ENCODE results near the gene JARID2. TPM values are rescaled to one million over a fixed set of nuclear protein-coding genes. Genes with fewer than 3 reads are reported as not detected.

Gene JARID2
- total RNA-seq, 1 experiment from 2014 or later: 6.0 TPM

DNA sequence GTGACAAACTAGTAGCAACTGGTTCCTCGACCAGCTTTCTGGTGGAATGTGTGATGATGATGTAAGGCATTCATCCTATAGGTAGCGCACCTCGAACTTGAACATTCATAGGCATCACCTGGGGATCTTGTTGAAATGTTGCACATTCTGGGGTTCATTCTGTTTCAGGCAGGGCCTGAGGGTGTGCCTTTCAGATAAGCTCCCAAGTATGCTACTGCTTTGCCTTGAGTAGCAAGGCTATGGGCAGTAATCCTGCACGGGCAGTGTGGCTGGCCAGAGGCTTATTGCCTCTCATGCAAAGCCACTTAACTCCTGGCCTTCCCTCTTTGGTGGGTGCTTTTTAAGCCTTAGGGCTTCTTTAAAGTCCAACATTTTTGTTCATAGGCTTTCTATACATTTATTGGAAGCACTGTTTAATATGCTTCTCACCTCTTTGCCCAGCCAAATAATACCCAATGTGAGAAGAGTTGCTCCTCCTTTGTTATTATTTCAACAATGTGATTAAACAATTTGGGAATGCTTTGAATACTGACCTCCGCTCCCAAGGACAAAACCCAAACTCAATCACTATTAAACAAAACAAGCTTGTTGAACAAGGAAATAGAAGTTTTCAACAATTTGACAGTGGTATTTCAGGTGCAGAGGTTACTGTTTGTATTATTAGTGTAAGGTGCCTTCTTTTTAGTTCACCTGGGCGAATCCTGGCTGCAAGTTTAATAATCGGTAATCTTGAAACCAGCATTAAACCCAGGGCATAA is 57.5 kb downstream of the JARID2 start:
- POLR2A ChIA-PET: no interaction called here
- in situ Hi-C loops (cut with HindIII; ENCODE audit: low pct_unique_long_range_greater_than_20kb, low sequenced_read_pairs) (no loop called here), intact Hi-C loops (cut with micrococcal nuclease; ENCODE audit: unreplicated experiment) (no loop called here)
- no peak for ATAC-seq
- TF ChIP-seq, protein P1, sequence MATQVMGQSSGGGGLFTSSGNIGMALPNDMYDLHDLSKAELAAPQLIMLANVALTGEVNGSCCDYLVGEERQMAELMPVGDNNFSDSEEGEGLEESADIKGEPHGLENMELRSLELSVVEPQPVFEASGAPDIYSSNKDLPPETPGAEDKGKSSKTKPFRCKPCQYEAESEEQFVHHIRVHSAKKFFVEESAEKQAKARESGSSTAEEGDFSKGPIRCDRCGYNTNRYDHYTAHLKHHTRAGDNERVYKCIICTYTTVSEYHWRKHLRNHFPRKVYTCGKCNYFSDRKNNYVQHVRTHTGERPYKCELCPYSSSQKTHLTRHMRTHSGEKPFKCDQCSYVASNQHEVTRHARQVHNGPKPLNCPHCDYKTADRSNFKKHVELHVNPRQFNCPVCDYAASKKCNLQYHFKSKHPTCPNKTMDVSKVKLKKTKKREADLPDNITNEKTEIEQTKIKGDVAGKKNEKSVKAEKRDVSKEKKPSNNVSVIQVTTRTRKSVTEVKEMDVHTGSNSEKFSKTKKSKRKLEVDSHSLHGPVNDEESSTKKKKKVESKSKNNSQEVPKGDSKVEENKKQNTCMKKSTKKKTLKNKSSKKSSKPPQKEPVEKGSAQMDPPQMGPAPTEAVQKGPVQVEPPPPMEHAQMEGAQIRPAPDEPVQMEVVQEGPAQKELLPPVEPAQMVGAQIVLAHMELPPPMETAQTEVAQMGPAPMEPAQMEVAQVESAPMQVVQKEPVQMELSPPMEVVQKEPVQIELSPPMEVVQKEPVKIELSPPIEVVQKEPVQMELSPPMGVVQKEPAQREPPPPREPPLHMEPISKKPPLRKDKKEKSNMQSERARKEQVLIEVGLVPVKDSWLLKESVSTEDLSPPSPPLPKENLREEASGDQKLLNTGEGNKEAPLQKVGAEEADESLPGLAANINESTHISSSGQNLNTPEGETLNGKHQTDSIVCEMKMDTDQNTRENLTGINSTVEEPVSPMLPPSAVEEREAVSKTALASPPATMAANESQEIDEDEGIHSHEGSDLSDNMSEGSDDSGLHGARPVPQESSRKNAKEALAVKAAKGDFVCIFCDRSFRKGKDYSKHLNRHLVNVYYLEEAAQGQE (IDR thresholded peaks at IDR 0.05; ENCODE audit: insufficient read depth in 1 of 2, low read depth in 2 of 2, low read length in 1 of 2): no peak
- no peak for TF ChIP-seq POLR2AphosphoS5 (IDR thresholded peaks at IDR 0.05; ENCODE audit: low read depth, low read length)
- TF ChIP-seq TCF7L2 (IDR thresholded peaks at IDR 0.05; ENCODE audit: low read depth, low read length): no peak
- H3K36me3 ChIP-seq (ENCODE audit: control insufficient read depth, insufficient read depth, low read length): no peaks in the 10 kb centered on the region
- no peaks in the 10 kb centered on the region for H3K4me1 ChIP-seq (ENCODE audit: control insufficient read depth, insufficient read depth, low read length)
- BruUV-seq (replicated peaks): no TSS peak
- no peak for DNase-seq (ENCODE audit: low read depth, low spot score)
- no peak overlapping the region for H3K27ac ChIP-seq (ENCODE audit: low read length)
- CTCF ChIA-PET: no interaction called here
- no peaks in the 10 kb centered on the region for H3K9me3 ChIP-seq (ENCODE audit: control insufficient read depth, insufficient read depth, low read depth, low read length)
- H3K27me3 ChIP-seq (ENCODE audit: control insufficient read depth, insufficient read depth, low read length): no peaks in the 10 kb centered on the region
- H3K4me3 ChIP-seq (ENCODE audit: low read depth in 2 of 2, low read length in 2 of 2): no peak overlapping the region

GRCh38 chr6:15303920-15304291 is 58.0 kb downstream of the JARID2 start:
- ChIA-PET CTCF (no interaction called here), POLR2A (no interaction called here)
- Histone ChIP-seq H3K36me3 (ENCODE audit: control insufficient read depth, insufficient read depth, low read length) (no peaks in the 10 kb centered on the region), H3K4me3 (ENCODE audit: low read depth in 2 of 2, low read length in 2 of 2) (no peak overlapping the region), H3K9me3 (ENCODE audit: control insufficient read depth, insufficient read depth, low read depth, low read length) (no peaks in the 10 kb centered on the region), H3K27ac (ENCODE audit: low read length) (no peak overlapping the region), H3K27me3 (ENCODE audit: control insufficient read depth, insufficient read depth, low read length) (no peaks in the 10 kb centered on the region), H3K4me1 (ENCODE audit: control insufficient read depth, insufficient read depth, low read length) (no peaks in the 10 kb centered on the region)
- in situ Hi-C loops (cut with HindIII; ENCODE audit: low pct_unique_long_range_greater_than_20kb, low sequenced_read_pairs): no loop called here
- BruUV-seq (replicated peaks): no TSS peak
- ATAC-seq: no peak
- intact Hi-C loops (cut with micrococcal nuclease; ENCODE audit: unreplicated experiment): no loop called here
- no peak for DNase-seq (ENCODE audit: low read depth, low spot score)
- TF ChIP-seq TCF7L2 (IDR thresholded peaks at IDR 0.05; ENCODE audit: low read depth, low read length) (no peak), CTCF (IDR thresholded peaks at IDR 0.05) (no peak), SIN3A (IDR thresholded peaks at IDR 0.05; ENCODE audit: borderline replicate concordance, insufficient read depth, low read depth, low read length) (no peak), POLR2AphosphoS5 (IDR thresholded peaks at IDR 0.05; ENCODE audit: low read depth, low read length) (no peak)
- TF ChIP-seq, protein P1 (IDR thresholded peaks at IDR 0.05; ENCODE audit: insufficient read depth in 1 of 2, low read depth in 2 of 2, low read length in 1 of 2): no peak
